ENCODE data around the gene INSRR. TPM values are rescaled to one million over a fixed set of nuclear protein-coding genes. Genes with fewer than 3 reads are reported as not detected.
A peak's percentile ranks its signal among the peaks of the same experiment; 100 is the strongest.

The INSRR gene
- total and polyA plus RNA-seq, 9 of the 15 experiments (the other 6 are each of a cell fraction or from before 2014, with no cell fraction given): 0.03 to 0.18 (median 0.06) TPM; not detected in 3

DNA sequence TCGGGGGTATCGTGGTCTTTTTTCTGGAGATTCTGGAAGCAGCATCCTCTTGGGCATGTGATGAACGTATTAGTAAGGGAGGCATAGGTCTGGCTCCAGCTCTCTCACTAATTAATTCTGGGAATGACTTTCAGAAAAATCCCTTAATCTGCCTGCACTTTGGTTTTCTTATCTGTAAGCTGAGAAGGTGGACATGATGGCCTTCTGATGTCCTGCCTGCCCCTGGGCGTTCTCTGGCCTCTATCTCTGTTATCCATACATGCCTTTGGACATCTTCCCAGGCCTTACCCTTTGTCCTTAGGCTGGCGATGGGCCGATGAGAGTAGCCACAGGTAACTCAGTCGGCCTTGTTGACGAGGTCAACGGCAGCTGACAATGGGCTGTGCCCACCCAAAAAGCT is 10.5 kb upstream of the INSRR start (continued):
- TF ChIP-seq, protein P1, sequence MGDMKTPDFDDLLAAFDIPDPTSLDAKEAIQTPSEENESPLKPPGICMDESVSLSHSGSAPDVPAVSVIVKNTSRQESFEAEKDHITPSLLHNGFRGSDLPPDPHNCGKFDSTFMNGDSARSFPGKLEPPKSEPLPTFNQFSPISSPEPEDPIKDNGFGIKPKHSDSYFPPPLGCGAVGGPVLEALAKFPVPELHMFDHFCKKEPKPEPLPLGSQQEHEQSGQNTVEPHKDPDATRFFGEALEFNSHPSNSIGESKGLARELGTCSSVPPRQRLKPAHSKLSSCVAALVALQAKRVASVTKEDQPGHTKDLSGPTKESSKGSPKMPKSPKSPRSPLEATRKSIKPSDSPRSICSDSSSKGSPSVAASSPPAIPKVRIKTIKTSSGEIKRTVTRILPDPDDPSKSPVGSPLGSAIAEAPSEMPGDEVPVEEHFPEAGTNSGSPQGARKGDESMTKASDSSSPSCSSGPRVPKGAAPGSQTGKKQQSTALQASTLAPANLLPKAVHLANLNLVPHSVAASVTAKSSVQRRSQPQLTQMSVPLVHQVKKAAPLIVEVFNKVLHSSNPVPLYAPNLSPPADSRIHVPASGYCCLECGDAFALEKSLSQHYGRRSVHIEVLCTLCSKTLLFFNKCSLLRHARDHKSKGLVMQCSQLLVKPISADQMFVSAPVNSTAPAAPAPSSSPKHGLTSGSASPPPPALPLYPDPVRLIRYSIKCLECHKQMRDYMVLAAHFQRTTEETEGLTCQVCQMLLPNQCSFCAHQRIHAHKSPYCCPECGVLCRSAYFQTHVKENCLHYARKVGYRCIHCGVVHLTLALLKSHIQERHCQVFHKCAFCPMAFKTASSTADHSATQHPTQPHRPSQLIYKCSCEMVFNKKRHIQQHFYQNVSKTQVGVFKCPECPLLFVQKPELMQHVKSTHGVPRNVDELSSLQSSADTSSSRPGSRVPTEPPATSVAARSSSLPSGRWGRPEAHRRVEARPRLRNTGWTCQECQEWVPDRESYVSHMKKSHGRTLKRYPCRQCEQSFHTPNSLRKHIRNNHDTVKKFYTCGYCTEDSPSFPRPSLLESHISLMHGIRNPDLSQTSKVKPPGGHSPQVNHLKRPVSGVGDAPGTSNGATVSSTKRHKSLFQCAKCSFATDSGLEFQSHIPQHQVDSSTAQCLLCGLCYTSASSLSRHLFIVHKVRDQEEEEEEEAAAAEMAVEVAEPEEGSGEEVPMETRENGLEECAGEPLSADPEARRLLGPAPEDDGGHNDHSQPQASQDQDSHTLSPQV (IDR thresholded peaks at IDR 0.05): no peak
- TF ChIP-seq CTBP1 (IDR thresholded peaks at IDR 0.05; ENCODE audit: borderline replicate concordance): peak; percentile 96
- no peak for TF ChIP-seq ARNT (IDR thresholded peaks at IDR 0.05)
- TF ChIP-seq CBFA2T2 (conservative IDR thresholded peaks at IDR 0.05): peak; percentile 65
- peak; percentile 26; the same call in 1 of the 2 replicates for TF ChIP-seq MTA1 (IDR thresholded peaks at IDR 0.05; ENCODE audit: borderline replicate concordance)
- TF ChIP-seq, protein P2, sequence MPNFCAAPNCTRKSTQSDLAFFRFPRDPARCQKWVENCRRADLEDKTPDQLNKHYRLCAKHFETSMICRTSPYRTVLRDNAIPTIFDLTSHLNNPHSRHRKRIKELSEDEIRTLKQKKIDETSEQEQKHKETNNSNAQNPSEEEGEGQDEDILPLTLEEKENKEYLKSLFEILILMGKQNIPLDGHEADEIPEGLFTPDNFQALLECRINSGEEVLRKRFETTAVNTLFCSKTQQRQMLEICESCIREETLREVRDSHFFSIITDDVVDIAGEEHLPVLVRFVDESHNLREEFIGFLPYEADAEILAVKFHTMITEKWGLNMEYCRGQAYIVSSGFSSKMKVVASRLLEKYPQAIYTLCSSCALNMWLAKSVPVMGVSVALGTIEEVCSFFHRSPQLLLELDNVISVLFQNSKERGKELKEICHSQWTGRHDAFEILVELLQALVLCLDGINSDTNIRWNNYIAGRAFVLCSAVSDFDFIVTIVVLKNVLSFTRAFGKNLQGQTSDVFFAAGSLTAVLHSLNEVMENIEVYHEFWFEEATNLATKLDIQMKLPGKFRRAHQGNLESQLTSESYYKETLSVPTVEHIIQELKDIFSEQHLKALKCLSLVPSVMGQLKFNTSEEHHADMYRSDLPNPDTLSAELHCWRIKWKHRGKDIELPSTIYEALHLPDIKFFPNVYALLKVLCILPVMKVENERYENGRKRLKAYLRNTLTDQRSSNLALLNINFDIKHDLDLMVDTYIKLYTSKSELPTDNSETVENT (CRISPR knock-in tag; IDR thresholded peaks at IDR 0.05): no peak
- peak; percentile 46; the same call in 1 of the 2 replicates for TF ChIP-seq NCOR1 (IDR thresholded peaks at IDR 0.05)
- TF ChIP-seq, protein P3, sequence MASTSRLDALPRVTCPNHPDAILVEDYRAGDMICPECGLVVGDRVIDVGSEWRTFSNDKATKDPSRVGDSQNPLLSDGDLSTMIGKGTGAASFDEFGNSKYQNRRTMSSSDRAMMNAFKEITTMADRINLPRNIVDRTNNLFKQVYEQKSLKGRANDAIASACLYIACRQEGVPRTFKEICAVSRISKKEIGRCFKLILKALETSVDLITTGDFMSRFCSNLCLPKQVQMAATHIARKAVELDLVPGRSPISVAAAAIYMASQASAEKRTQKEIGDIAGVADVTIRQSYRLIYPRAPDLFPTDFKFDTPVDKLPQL (IDR thresholded peaks at IDR 0.05; ENCODE audit: extremely low read depth, insufficient read length): no peak
- TF ChIP-seq SNIP1 (IDR thresholded peaks at IDR 0.05; ENCODE audit: low read depth): no peak
- TF ChIP-seq, protein P4, sequence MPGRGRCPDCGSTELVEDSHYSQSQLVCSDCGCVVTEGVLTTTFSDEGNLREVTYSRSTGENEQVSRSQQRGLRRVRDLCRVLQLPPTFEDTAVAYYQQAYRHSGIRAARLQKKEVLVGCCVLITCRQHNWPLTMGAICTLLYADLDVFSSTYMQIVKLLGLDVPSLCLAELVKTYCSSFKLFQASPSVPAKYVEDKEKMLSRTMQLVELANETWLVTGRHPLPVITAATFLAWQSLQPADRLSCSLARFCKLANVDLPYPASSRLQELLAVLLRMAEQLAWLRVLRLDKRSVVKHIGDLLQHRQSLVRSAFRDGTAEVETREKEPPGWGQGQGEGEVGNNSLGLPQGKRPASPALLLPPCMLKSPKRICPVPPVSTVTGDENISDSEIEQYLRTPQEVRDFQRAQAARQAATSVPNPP (IDR thresholded peaks at IDR 0.05; ENCODE audit: borderline replicate concordance, insufficient read depth, insufficient read length): no peak
- peak; percentile 81 for TF ChIP-seq TCF3 (CRISPR knock-in tag; IDR thresholded peaks at IDR 0.05)
- 0 out of 2 replicates have a peak, but pooled peaks have one; percentile 17 for TF ChIP-seq NFE2 (IDR thresholded peaks at IDR 0.05; ENCODE audit: low read depth)
- TF ChIP-seq ILF3 (IDR thresholded peaks at IDR 0.05; ENCODE audit: borderline replicate concordance): no peak
- no peak for TF ChIP-seq MIER1 (IDR thresholded peaks at IDR 0.05; ENCODE audit: low read depth)
- peak; percentile 74 for TF ChIP-seq NFIC (IDR thresholded peaks at IDR 0.05)
- no peak for TF ChIP-seq SAFB (IDR thresholded peaks at IDR 0.05; ENCODE audit: borderline replicate concordance, low read depth, low read length)
- peak; percentile 88 for TF ChIP-seq ARID1B (IDR thresholded peaks at IDR 0.05)
- TF ChIP-seq FUS (optimal IDR thresholded peaks at IDR 0.05; ENCODE audit: low read depth, low read length): no peak
- TF ChIP-seq DPF2 (IDR thresholded peaks at IDR 0.05): peak; percentile 51; the same call in 1 of the 2 replicates
- no peak for TF ChIP-seq MCM7 (IDR thresholded peaks at IDR 0.05)
- no peak for TF ChIP-seq SIN3A (IDR thresholded peaks at IDR 0.05; ENCODE audit: borderline replicate concordance in 2 of 2, control insufficient read depth in 1 of 2, low read depth in 2 of 2, low read length in 2 of 2)
- TF ChIP-seq RFX5 (IDR thresholded peaks at IDR 0.05; ENCODE audit: low read depth, low read length): no peak
- no peak for TF ChIP-seq SRSF9 (IDR thresholded peaks at IDR 0.05; ENCODE audit: borderline replicate concordance, low read depth, low read length)

All from K562 (cell line).